Measurements from ENCODE around the gene SLC22A3.

DNA sequence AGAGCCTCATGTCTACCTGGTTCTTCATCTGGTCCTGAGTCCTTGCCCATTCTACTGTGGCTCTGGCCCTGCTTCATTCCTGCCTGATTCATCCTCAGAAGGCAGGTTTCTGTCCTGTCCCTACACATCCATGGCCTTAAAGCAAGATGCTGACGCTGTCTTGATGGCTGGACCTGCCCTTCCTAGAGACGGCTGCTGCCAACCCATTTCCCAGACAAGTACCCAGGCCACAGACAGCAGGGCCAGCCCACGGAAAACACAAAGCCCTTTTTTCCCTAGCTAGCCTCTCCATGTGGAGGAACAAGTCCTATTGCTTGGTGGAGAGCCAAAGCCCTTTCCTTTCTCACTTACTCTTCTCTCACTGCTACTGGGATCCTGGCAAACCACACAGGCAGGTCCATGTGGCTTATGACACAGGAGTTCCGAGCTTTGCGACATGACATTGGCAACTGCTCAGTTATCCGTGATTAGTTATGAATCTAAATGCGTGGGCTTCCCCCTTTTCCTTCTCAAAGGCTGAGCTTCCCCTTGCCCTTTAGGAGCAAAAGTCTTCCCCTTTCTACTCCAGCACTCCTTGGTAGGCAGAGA, 72.9 kb downstream of the SLC22A3 start:
- no peak for TF ChIP-seq SUZ12 (IDR thresholded peaks at IDR 0.05; ENCODE audit: extremely low read depth, insufficient read depth, insufficient read length)
- TF ChIP-seq ZNF274 (IDR thresholded peaks at IDR 0.05; ENCODE audit: low read depth, low read length) = no peak
- TF ChIP-seq YY1 (IDR thresholded peaks at IDR 0.05; ENCODE audit: insufficient read depth, insufficient read length) = no peak
